ENCODE measurements around the gene OR4X1. TPM values are rescaled to one million over a fixed set of nuclear protein-coding genes. Genes with fewer than 3 reads are reported as not detected.
"Not testable (repeated sequence)": the region's sequence is repeated elsewhere in the genome, so short reads cannot be mapped to it uniquely, and the experiment has no call there.

OR4X1 gene, protein sequence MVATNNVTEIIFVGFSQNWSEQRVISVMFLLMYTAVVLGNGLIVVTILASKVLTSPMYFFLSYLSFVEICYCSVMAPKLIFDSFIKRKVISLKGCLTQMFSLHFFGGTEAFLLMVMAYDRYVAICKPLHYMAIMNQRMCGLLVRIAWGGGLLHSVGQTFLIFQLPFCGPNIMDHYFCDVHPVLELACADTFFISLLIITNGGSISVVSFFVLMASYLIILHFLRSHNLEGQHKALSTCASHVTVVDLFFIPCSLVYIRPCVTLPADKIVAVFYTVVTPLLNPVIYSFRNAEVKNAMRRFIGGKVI
- not detected in 2 replicates for total RNA-seq (2014; rRNA removed; shearing (Covaris generic))

DNA sequence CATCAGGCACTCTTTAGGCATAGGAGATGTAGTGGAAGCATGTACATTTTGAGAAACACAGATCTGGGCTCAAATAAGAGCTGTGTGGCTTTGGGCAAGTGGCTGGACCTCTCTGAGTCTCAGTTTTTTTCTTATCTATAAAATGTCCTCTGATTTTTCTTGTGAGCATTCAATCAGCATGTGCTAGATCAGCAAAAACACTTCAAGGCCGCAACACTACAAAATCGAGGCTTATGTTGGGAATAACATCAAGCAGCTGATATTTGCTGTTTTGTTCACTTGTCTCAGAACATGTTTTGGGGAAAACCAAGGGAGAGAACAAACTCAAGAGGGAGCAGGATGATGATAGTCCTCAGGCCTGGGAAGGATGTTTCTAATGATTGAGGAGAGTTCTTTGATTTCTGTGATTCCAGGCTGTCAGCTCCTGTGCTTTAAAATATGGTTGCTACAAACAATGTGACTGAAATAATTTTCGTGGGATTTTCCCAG lies at the start of gene OR4X1:
Gene OR4X1, plus strand, starts transcription at position 439 of the 489 bp plus-strand sequence. Its CDS starts 0 bp downstream, at position 439.
- no peak for DNase-seq (ENCODE audit: low read depth)

GRCh38 chr11:48216510-48216909 lies 47.2 kb upstream of the OR4X1 start, which contains the start of gene OR4B1:
OR4B1 (plus strand) TSS chr11:48216810; CDS start chr11:48216810, 0 bp downstream.
- no peak for DNase-seq (ENCODE audit: low read depth)

DNA sequence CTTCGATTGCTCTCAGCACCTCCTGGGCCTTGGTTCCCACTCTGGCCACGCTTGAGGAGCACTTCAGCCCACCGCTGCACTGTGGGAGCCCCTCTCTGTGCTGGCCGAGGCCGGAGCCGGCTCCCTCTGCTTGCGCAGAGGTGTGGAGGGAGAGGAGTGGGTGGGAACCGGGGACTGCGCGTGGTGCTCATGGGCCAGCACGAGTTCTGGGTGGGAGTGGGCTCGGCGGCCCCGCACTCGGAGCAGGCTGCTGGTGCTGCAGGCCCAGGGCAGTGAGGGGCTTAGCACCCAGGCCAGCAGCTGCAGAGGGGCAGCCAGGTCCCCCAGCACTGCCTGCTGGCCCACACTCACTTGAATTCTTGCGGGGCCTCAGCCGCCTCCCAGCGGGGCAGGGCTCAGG lies 34.9 kb upstream of the OR4X1 start:
- no peak for DNase-seq (ENCODE audit: low read depth)

DNA sequence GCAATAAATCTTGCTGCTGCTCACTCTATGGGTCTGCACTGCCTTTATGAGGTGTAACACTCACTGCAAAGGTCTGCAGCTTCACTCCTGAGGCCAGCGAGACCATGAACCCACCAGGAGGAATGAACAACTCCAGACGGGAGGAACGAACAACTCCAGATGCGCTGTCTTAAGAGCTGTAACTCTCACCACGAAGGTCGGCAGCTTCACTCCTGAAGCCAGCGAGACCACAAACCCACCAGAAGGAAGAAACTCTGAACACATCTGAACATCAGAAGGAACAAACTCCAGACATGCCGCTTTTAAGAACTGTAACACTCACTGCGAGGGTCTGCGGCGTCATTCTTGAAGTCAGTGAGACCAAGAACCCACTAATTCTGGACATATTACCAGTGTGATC lies 33.6 kb upstream of the OR4X1 start:
- DNase-seq (ENCODE audit: low read depth) = not testable (repeated sequence)

DNA sequence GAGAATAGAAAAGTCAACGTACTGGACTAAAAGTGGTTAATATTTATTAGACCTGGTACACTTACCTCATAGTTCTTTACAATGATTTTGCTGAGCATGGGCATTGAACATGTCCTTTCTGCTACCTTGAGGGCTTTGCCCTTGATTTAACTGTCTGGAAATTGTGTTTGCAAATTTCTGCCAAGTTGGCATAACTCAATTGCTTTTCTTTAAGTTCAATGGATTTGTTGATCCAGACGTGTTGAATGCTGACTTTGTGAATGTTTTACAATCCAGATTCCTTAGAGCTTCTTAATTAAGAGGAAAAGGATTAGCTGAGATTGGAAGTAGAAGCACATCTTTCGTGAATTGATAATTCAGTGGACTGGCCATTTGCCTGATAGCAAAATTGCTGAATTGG lies 25.9 kb upstream of the OR4X1 start:
- no peak for DNase-seq (ENCODE audit: low read depth)

DNA sequence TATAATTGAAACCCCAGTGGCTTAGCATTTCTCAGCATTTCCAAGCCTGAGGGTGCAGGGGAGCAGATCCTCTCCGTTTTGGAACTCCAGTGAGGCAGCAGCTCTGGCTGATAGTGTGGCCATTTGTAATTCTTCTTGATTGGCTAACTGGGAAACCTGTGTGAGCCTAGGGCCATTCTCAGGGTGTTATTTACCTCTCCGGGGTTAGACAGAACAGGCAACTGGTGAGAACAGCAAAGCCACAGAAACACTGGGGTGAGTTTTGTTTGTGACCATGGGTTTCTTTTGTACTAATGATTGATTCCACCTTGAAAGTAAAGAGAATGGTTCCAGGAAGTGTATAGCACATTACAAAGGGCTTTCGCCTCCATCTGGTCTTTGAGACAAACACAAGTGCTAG lies 21.2 kb upstream of the OR4X1 start:
- DNase-seq (ENCODE audit: low read depth) = no peak

DNA sequence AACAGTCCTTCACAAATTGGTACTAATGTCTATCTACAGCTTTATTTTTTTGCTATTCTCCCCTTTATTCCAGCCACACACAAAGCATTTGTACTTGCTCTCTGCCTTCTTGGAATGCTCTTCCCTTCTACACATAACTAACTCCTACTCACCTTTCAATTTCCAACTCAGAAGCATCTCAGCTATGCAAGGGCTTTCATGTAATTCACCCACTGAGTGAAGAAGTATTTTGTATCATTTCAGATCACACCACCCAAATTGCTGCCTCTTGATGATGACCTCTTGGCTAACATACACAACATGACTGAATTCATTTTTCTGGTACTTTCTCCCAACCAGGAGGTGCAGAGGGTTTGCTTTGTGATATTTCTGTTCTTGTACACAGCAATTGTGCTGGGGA lies 18.9 kb upstream of the OR4X1 start, which contains the start of gene OR4X2:
Gene OR4X2, plus strand, starts transcription at position 301 of the 400 bp plus-strand sequence. Its CDS starts 0 bp downstream, at position 301.
- no peak for DNase-seq (ENCODE audit: low read depth)

DNA sequence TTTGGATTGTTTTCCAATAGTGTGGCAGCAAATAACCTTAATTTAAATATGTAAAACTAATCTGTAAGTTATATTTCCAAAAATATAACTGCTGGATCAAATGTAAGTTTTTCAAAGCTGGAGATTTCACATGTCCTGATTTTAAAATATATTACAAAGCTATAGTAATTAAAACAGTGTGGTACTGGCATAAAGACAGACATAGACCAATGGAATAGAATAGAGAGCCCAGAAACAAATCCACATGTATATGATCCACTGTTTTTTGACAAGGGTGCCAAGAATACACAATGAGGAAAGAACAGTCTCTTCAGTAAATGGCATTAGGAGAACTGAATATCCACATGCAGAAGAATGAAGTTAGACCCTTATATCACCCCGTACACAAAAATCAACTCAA lies 14.8 kb upstream of the OR4X1 start:
- no peak for DNase-seq (ENCODE audit: low read depth)

DNA sequence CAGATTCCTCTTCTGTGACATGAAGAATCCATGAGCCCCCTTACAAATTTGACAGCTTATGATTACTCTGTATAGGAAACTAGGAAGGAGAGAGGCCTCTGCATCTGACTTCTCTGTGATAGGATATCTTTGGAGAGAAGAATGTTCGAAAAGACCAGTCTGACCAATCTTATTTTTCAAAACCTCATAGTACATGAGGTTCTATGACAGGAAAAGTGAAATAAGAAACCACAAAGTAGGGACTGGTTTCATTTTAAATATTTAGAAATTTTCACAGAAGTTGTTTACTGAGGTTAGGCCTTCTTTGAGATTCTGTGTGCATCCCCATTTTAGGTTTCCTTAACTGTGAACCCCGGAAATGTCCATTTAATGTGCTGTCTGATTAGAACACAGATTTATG lies 2.1 kb upstream of the OR4X1 start:
- no peak for DNase-seq (ENCODE audit: low read depth)

DNA sequence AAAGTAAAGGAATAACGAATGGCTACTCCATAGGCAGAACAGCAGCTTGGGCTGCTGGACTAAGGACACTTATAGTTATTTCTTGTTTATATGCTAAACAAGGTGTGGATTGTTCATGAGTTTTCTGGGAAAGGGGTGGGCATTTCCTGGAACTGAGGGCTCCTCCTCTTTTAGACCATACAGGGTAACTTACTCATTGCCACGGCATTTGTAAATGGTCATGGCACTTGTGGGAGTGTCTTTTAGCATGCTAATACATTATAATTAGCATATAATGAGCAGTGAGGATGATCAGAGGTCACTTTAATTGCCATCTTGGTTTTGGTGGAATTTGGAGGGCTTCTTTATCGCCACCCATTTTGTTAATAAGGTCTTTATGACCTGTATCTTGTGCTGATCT lies 7.0 kb downstream of the OR4X1 start:
- DNase-seq (ENCODE audit: low read depth) = no peak

GRCh38 chr11:48272606-48273005 lies 8.9 kb downstream of the OR4X1 start:
- no peak for DNase-seq (ENCODE audit: low read depth)

- no peak for DNase-seq (ENCODE audit: low read depth)
Observed at GRCh38 chr11:48305923-48306322, 42.3 kb downstream of the OR4X1 start, which contains the start of gene OR4S1. OR4S1 (plus strand) TSS chr11:48306223; CDS start chr11:48306223, 0 bp downstream.

GRCh38 chr11:48307760-48308386 lies 44.2 kb downstream of the OR4X1 start:
- peak; percentile 16 for DNase-seq (ENCODE audit: low read depth)

DNA sequence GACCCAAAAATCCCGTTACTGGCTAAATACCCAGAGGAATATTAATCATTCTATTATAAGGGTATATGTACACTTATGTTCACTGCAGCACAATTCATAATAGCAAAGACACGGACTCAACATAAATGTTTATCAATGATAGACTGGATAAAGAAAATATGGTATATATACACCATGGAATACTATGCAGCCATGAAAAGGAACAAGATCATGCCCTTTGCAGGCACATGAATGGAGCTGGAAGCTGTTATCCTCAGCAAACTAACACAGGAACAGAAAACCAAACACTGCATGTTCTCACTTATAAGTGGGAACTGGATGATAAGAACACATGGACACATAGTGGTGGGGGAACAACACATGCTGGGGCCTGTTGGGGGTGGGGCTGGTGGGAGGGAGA lies 49.9 kb downstream of the OR4X1 start:
- DNase-seq (ENCODE audit: low read depth) = not testable (repeated sequence)

Other genes starting within 250 kb of the OR4X1 start
- not detected in 2 replicates for gene OR4B1, start 47.1 kb upstream of the OR4X1 start, total RNA-seq (2014; rRNA removed; shearing (Covaris generic))
- gene OR4X2, start 18.8 kb upstream of the OR4X1 start, total RNA-seq (2014; rRNA removed; shearing (Covaris generic)) = not detected in 2 replicates
- gene OR4S1, start 42.4 kb downstream of the OR4X1 start, total RNA-seq (2014; rRNA removed; shearing (Covaris generic)) = not detected in 2 replicates
- not detected in 2 replicates for gene OR4C3, start 61.1 kb downstream of the OR4X1 start, total RNA-seq (2014; rRNA removed; shearing (Covaris generic))
- not detected in 2 replicates for gene OR4C5, start 102.6 kb downstream of the OR4X1 start, total RNA-seq (2014; rRNA removed; shearing (Covaris generic))
- not detected in 2 replicates for gene OR4A47, start 224.9 kb downstream of the OR4X1 start, total RNA-seq (2014; rRNA removed; shearing (Covaris generic))

Measured in Daoy (cell line).